GM12801 (cell line): ENCODE results near the gene RBP2.

Source experiments
- TF ChIP-seq, protein P1 (sequence below): IDR thresholded peaks from one replicate; pipeline ENCODE4 v1.5.1; 2011; ENCODE audit warnings: control low read depth; ENCODE audit not compliant: insufficient read length; ENCODE audit errors: extremely low read depth

Gene RBP2

DNA sequence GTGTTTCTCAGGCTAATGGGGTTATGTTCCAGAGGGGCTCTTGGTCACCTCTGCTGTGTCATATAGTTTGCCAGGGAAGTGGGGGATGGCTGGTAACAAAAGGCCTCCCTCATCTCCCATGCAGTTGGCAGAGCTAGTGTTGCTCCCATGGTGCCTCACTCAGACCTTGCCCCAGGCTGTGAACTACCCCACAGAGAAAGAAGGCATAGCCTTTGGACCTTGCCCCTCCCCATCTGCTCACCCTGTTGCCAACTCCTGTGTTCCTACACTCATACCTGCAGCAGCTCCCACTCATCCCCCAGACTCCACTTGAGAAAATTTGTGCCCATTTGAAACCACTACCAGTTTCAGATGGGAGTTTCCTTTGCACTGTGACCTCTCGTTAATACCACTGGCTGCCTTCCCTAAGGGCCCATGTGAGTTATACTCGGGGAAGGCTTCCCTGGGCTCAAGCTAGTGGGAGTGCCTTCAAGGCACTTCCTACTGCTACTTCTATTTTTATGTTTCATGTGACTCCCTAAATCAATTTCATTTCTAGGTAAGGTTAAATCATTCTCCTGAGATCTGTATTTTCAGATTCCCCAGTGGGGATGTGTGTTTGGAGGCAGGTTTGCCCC, 61.6 kb downstream of the RBP2 start:
- TF ChIP-seq, protein P1, sequence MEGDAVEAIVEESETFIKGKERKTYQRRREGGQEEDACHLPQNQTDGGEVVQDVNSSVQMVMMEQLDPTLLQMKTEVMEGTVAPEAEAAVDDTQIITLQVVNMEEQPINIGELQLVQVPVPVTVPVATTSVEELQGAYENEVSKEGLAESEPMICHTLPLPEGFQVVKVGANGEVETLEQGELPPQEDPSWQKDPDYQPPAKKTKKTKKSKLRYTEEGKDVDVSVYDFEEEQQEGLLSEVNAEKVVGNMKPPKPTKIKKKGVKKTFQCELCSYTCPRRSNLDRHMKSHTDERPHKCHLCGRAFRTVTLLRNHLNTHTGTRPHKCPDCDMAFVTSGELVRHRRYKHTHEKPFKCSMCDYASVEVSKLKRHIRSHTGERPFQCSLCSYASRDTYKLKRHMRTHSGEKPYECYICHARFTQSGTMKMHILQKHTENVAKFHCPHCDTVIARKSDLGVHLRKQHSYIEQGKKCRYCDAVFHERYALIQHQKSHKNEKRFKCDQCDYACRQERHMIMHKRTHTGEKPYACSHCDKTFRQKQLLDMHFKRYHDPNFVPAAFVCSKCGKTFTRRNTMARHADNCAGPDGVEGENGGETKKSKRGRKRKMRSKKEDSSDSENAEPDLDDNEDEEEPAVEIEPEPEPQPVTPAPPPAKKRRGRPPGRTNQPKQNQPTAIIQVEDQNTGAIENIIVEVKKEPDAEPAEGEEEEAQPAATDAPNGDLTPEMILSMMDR = no peak
